ENCODE results near the gene INSC.

The INSC gene

GRCh38 chr11:15157181-15157580 lies 42.5 kb downstream of the INSC start:
- TF ChIP-seq TAF1 (IDR thresholded peaks at IDR 0.05; ENCODE audit: borderline replicate concordance, low read depth, low read length) (no peak), POLR2AphosphoS5 (IDR thresholded peaks at IDR 0.05; ENCODE audit: low read depth, low read length) (no peak), POLR2A (IDR thresholded peaks at IDR 0.05; ENCODE audit: low read depth, low read length) (no peak)
- FAIRE-seq = no peak
- no peak for DNase-seq (ENCODE audit: insufficient read length)

- TF ChIP-seq TAF1 (IDR thresholded peaks at IDR 0.05; ENCODE audit: borderline replicate concordance, low read depth, low read length) (no peak), POLR2AphosphoS5 (IDR thresholded peaks at IDR 0.05; ENCODE audit: low read depth, low read length) (no peak), POLR2A (IDR thresholded peaks at IDR 0.05; ENCODE audit: low read depth, low read length) (no peak)
- FAIRE-seq (no peak), DNase-seq (ENCODE audit: insufficient read length) (no peak)
These were observed 42.9 kb downstream of the INSC start for GRCh38 chr11:15157606-15158137.

- DNase-seq (ENCODE audit: insufficient read length) (no peak), FAIRE-seq (no peak)
- TF ChIP-seq POLR2AphosphoS5 (IDR thresholded peaks at IDR 0.05; ENCODE audit: low read depth, low read length) = no peak
- TF ChIP-seq TAF1 (IDR thresholded peaks at IDR 0.05; ENCODE audit: borderline replicate concordance, low read depth, low read length) = no peak
- TF ChIP-seq POLR2A (IDR thresholded peaks at IDR 0.05; ENCODE audit: low read depth, low read length) = no peak
These were observed 43.8 kb downstream of the INSC start for GRCh38 chr11:15158351-15159015.

- DNase-seq (ENCODE audit: insufficient read length) (no peak), FAIRE-seq (peak; percentile 5)
- TF ChIP-seq TAF1 (IDR thresholded peaks at IDR 0.05; ENCODE audit: borderline replicate concordance, low read depth, low read length) (no peak), POLR2A (IDR thresholded peaks at IDR 0.05; ENCODE audit: low read depth, low read length) (no peak), POLR2AphosphoS5 (IDR thresholded peaks at IDR 0.05; ENCODE audit: low read depth, low read length) (no peak)
These were observed 44.4 kb downstream of the INSC start for GRCh38 chr11:15159085-15159484.

GRCh38 chr11:15161790-15162189 lies 47.1 kb downstream of the INSC start:
- FAIRE-seq (no peak), DNase-seq (ENCODE audit: insufficient read length) (no peak)
- no peak for TF ChIP-seq POLR2AphosphoS5 (IDR thresholded peaks at IDR 0.05; ENCODE audit: low read depth, low read length)
- TF ChIP-seq TAF1 (IDR thresholded peaks at IDR 0.05; ENCODE audit: borderline replicate concordance, low read depth, low read length) = no peak
- TF ChIP-seq POLR2A (IDR thresholded peaks at IDR 0.05; ENCODE audit: low read depth, low read length) = no peak

GRCh38 chr11:15163136-15163535 lies 48.4 kb downstream of the INSC start:
- TF ChIP-seq TAF1 (IDR thresholded peaks at IDR 0.05; ENCODE audit: borderline replicate concordance, low read depth, low read length) (no peak), POLR2AphosphoS5 (IDR thresholded peaks at IDR 0.05; ENCODE audit: low read depth, low read length) (no peak), POLR2A (IDR thresholded peaks at IDR 0.05; ENCODE audit: low read depth, low read length) (no peak)
- FAIRE-seq = no peak
- no peak for DNase-seq (ENCODE audit: insufficient read length)

- no peak for FAIRE-seq
- no peak for TF ChIP-seq TAF1 (IDR thresholded peaks at IDR 0.05; ENCODE audit: borderline replicate concordance, low read depth, low read length)
- TF ChIP-seq POLR2AphosphoS5 (IDR thresholded peaks at IDR 0.05; ENCODE audit: low read depth, low read length) = no peak
- no peak for TF ChIP-seq POLR2A (IDR thresholded peaks at IDR 0.05; ENCODE audit: low read depth, low read length)
- DNase-seq (ENCODE audit: insufficient read length) = no peak
These were observed 51.5 kb downstream of the INSC start for GRCh38 chr11:15166204-15166603.

GRCh38 chr11:15169815-15170551 lies 55.3 kb downstream of the INSC start:
- TF ChIP-seq POLR2AphosphoS5 (IDR thresholded peaks at IDR 0.05; ENCODE audit: low read depth, low read length) (no peak), TAF1 (IDR thresholded peaks at IDR 0.05; ENCODE audit: borderline replicate concordance, low read depth, low read length) (no peak)
- FAIRE-seq = no peak
- DNase-seq (ENCODE audit: insufficient read length) = no peak

GRCh38 chr11:15170698-15171097 lies 56.0 kb downstream of the INSC start:
- FAIRE-seq (no peak), DNase-seq (ENCODE audit: insufficient read length) (no peak)
- no peak for TF ChIP-seq POLR2A (IDR thresholded peaks at IDR 0.05; ENCODE audit: low read depth, low read length)

GRCh38 chr11:15171956-15172355 lies 57.2 kb downstream of the INSC start:
- DNase-seq (ENCODE audit: insufficient read length) (no peak), FAIRE-seq (no peak)
- no peak for TF ChIP-seq POLR2AphosphoS5 (IDR thresholded peaks at IDR 0.05; ENCODE audit: low read depth, low read length)

GRCh38 chr11:15175831-15176230 lies 61.1 kb downstream of the INSC start:
- no peak for DNase-seq (ENCODE audit: insufficient read length)
- no peak for FAIRE-seq
- TF ChIP-seq POLR2AphosphoS5 (IDR thresholded peaks at IDR 0.05; ENCODE audit: low read depth, low read length) = no peak
- no peak for TF ChIP-seq POLR2A (IDR thresholded peaks at IDR 0.05; ENCODE audit: low read depth, low read length)
- TF ChIP-seq TAF1 (IDR thresholded peaks at IDR 0.05; ENCODE audit: borderline replicate concordance, low read depth, low read length) = no peak

GRCh38 chr11:15176646-15177163 lies 62.0 kb downstream of the INSC start:
- TF ChIP-seq POLR2A (IDR thresholded peaks at IDR 0.05; ENCODE audit: low read depth, low read length) (no peak), POLR2AphosphoS5 (IDR thresholded peaks at IDR 0.05; ENCODE audit: low read depth, low read length) (no peak), TAF1 (IDR thresholded peaks at IDR 0.05; ENCODE audit: borderline replicate concordance, low read depth, low read length) (no peak)
- no peak for FAIRE-seq
- no peak for DNase-seq (ENCODE audit: insufficient read length)
